ENCODE data around the gene CFAP54. TPM values are rescaled to one million over a fixed set of nuclear protein-coding genes. Genes with fewer than 3 reads are reported as not detected.

The CFAP54 gene
- total RNA-seq, 1 donor from 2014 or later = 8.9 TPM

GRCh38 chr12:96635844-96636243 is 146.5 kb downstream of the CFAP54 start:
- TF ChIP-seq CTCF (conservative IDR thresholded peaks at IDR 0.05) = no peak
- Mint-ChIP-seq H3K27me3 (no peaks in the 10 kb centered on the region), H3K27ac (no peak overlapping the region), H3K9me3 (no peaks in the 10 kb centered on the region), H3K36me3 (no peaks in the 10 kb centered on the region), H3K4me3 (no peak overlapping the region), H3K4me1 (ENCODE audit: unreplicated experiment) (no peaks in the 10 kb centered on the region)
- DNase-seq (ENCODE audit: extremely low spot score, unreplicated experiment) = no peak

GRCh38 chr12:96636895-96637294 is 147.5 kb downstream of the CFAP54 start:
- H3K27ac Mint-ChIP-seq = no peak overlapping the region
- DNase-seq (ENCODE audit: extremely low spot score, unreplicated experiment) = no peak
- H3K9me3 Mint-ChIP-seq = no peaks in the 10 kb centered on the region
- no peak for TF ChIP-seq CTCF (conservative IDR thresholded peaks at IDR 0.05)
- H3K4me3 Mint-ChIP-seq = no peak overlapping the region
- no peaks in the 10 kb centered on the region for H3K36me3 Mint-ChIP-seq
- H3K27me3 Mint-ChIP-seq = no peaks in the 10 kb centered on the region
- H3K4me1 Mint-ChIP-seq (ENCODE audit: unreplicated experiment) = no peaks in the 10 kb centered on the region

- Mint-ChIP-seq H3K9me3 (no peaks in the 10 kb centered on the region), H3K36me3 (no peaks in the 10 kb centered on the region), H3K27ac (no peak overlapping the region), H3K4me1 (ENCODE audit: unreplicated experiment) (no peaks in the 10 kb centered on the region), H3K27me3 (no peaks in the 10 kb centered on the region), H3K4me3 (no peak overlapping the region)
- DNase-seq (ENCODE audit: extremely low spot score, unreplicated experiment) = no peak
- TF ChIP-seq CTCF (conservative IDR thresholded peaks at IDR 0.05) = no peak
These were observed 159.5 kb downstream of the CFAP54 start for GRCh38 chr12:96648923-96649322.

- Mint-ChIP-seq H3K27ac (no peak overlapping the region), H3K4me1 (ENCODE audit: unreplicated experiment) (no peaks in the 10 kb centered on the region), H3K9me3 (no peaks in the 10 kb centered on the region), H3K36me3 (no peaks in the 10 kb centered on the region), H3K27me3 (no peaks in the 10 kb centered on the region), H3K4me3 (no peak overlapping the region)
- DNase-seq (ENCODE audit: extremely low spot score, unreplicated experiment) = no peak
- TF ChIP-seq CTCF (conservative IDR thresholded peaks at IDR 0.05) = no peak
These were observed 163.5 kb downstream of the CFAP54 start for GRCh38 chr12:96652870-96653269.

GRCh38 chr12:96658075-96658474 is 168.7 kb downstream of the CFAP54 start:
- H3K4me1 Mint-ChIP-seq (ENCODE audit: unreplicated experiment) = no peaks in the 10 kb centered on the region

More at GRCh38 chr12:96658075-96658474, 168.7 kb downstream of the CFAP54 start:
- no peaks in the 10 kb centered on the region for H3K27me3 Mint-ChIP-seq
- no peak for TF ChIP-seq CTCF (conservative IDR thresholded peaks at IDR 0.05)
- H3K4me3 Mint-ChIP-seq = no peak overlapping the region
- DNase-seq (ENCODE audit: extremely low spot score, unreplicated experiment) = no peak
- no peaks in the 10 kb centered on the region for H3K9me3 Mint-ChIP-seq
- H3K36me3 Mint-ChIP-seq = no peaks in the 10 kb centered on the region
- H3K27ac Mint-ChIP-seq = no peak overlapping the region
